Measurements from ENCODE around the gene SGMS1.

The SGMS1 gene

DNA sequence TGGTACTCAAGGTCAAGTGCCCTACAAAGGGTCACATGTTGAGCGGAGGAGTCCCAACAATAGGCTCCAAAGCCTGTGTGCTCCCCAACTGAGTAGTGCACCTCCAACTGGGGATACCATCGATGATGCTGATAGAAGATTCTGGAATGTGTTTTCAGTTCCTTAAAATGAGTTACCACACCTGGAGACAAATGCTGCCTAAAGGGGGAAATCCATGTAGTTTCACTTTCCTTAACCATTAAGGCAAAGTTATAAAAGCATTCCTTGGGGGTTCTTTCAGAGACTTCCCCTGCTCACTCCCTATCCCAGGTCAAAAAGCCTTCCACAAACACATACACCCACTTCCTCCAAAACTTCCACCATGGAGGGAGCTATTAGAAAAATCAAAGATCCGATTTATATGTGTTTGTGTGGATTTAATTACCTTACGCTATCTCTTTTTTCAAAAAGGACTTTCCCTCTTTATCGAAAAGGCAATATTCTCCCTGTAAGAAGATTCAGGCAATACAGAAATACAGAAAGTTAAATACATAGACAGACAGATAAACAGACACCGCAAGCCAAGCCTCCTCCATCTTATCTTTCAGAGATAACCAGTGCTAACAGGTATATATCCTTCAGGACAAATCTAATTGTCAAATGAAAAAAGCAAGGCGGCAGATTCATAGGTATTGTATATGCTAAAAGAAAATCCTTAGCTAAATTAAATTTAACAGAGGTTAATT, 236.6 kb downstream of the SGMS1 start:
- no peaks in the 10 kb centered on the region for H3K79me2 ChIP-seq (ENCODE audit: low read length)
- TF ChIP-seq, protein P1, sequence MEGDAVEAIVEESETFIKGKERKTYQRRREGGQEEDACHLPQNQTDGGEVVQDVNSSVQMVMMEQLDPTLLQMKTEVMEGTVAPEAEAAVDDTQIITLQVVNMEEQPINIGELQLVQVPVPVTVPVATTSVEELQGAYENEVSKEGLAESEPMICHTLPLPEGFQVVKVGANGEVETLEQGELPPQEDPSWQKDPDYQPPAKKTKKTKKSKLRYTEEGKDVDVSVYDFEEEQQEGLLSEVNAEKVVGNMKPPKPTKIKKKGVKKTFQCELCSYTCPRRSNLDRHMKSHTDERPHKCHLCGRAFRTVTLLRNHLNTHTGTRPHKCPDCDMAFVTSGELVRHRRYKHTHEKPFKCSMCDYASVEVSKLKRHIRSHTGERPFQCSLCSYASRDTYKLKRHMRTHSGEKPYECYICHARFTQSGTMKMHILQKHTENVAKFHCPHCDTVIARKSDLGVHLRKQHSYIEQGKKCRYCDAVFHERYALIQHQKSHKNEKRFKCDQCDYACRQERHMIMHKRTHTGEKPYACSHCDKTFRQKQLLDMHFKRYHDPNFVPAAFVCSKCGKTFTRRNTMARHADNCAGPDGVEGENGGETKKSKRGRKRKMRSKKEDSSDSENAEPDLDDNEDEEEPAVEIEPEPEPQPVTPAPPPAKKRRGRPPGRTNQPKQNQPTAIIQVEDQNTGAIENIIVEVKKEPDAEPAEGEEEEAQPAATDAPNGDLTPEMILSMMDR (IDR thresholded peaks at IDR 0.05; ENCODE audit: low read depth, low read length) = no peak
- TF ChIP-seq EZH2phosphoT487 (IDR thresholded peaks at IDR 0.05; ENCODE audit: low read depth) = no peak
- H3K27me3 ChIP-seq (ENCODE audit: low read depth, low read length) = no peaks in the 10 kb centered on the region
- H3K27ac ChIP-seq (ENCODE audit: low read length) = no peak overlapping the region
- no peaks in the 10 kb centered on the region for H4K20me1 ChIP-seq (ENCODE audit: insufficient read depth, low read length)
- no peaks in the 10 kb centered on the region for H3K36me3 ChIP-seq (replicated peaks; ENCODE audit: low read depth, low read length)
- H3K4me3 ChIP-seq (ENCODE audit: low read length) = no peak overlapping the region
- no peak overlapping the region for H2AFZ ChIP-seq (ENCODE audit: low read depth, low read length)
- H3K4me2 ChIP-seq (ENCODE audit: low read length) = peak overlapping the region; percentile 7; the same call in 1 of the 2 replicates
- H3K4me1 ChIP-seq (ENCODE audit: low read length) = peaks cover 18% of the 10 kb centered on the region
- no peaks in the 10 kb centered on the region for H3K9me3 ChIP-seq (ENCODE audit: insufficient read depth, low read length)
- no peak overlapping the region for H3K9ac ChIP-seq (ENCODE audit: low read length)

DNA sequence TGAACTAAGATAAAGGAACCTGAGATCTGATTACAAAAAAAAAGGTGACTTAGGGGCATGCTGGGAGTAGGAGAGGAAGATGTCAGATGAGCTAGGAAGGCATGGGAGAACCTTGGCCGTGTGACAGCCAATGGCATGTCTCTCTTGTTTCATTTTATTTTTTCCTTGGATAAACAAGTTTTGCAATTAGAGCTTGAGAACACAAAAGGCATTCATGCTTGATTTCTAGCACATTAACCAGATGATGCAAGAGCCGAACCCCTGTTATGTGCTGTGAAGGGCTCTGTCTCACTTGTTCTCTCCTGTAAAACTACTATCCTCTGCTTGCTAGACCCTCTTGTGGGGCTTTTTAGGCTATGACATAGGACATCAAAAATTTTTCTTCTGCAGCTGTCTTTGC, 238.1 kb downstream of the SGMS1 start:
- H3K36me3 ChIP-seq (replicated peaks; ENCODE audit: low read depth, low read length) = no peaks in the 10 kb centered on the region
- TF ChIP-seq, protein P1 (IDR thresholded peaks at IDR 0.05; ENCODE audit: low read depth, low read length) = no peak
- TF ChIP-seq EZH2phosphoT487 (IDR thresholded peaks at IDR 0.05; ENCODE audit: low read depth) = no peak
- H3K9me3 ChIP-seq (ENCODE audit: insufficient read depth, low read length) = no peaks in the 10 kb centered on the region
- H4K20me1 ChIP-seq (ENCODE audit: insufficient read depth, low read length) = no peaks in the 10 kb centered on the region
- no peak overlapping the region for H3K9ac ChIP-seq (ENCODE audit: low read length)
- H3K79me2 ChIP-seq (ENCODE audit: low read length) = no peaks in the 10 kb centered on the region
- H3K27ac ChIP-seq (ENCODE audit: low read length) = no peak overlapping the region
- H3K4me1 ChIP-seq (ENCODE audit: low read length) = peaks cover 18% of the 10 kb centered on the region
- H3K4me2 ChIP-seq (ENCODE audit: low read length) = no peak overlapping the region
- H3K27me3 ChIP-seq (ENCODE audit: low read depth, low read length) = no peaks in the 10 kb centered on the region
- no peak overlapping the region for H3K4me3 ChIP-seq (ENCODE audit: low read length)
- no peak overlapping the region for H2AFZ ChIP-seq (ENCODE audit: low read depth, low read length)

DNA sequence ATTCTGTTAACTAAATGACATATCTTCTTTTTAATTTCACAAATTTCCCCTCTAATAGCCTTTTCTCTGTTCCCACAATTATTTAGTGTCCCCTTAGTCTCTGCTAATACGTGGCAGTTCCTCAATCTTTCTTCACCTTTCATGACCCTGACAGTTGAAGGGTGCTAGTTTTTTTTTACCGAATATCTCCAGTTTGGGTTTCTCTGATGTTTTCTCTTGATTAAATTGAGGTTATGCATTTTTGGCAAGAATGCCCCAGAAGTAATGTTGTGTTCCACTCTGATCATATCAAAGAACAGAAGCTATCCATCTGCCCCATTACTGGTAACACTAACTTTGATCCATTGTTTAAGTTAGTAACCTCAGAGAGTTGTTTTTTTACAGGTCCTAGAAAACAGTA, 238.9 kb downstream of the SGMS1 start:
- Histone ChIP-seq H3K36me3 (replicated peaks; ENCODE audit: low read depth, low read length) (no peaks in the 10 kb centered on the region), H3K79me2 (ENCODE audit: low read length) (no peaks in the 10 kb centered on the region), H3K27me3 (ENCODE audit: low read depth, low read length) (no peaks in the 10 kb centered on the region), H3K27ac (ENCODE audit: low read length) (no peak overlapping the region), H3K4me3 (ENCODE audit: low read length) (no peak overlapping the region), H4K20me1 (ENCODE audit: insufficient read depth, low read length) (no peaks in the 10 kb centered on the region), H3K4me2 (ENCODE audit: low read length) (no peak overlapping the region), H3K9ac (ENCODE audit: low read length) (no peak overlapping the region), H2AFZ (ENCODE audit: low read depth, low read length) (no peak overlapping the region), H3K9me3 (ENCODE audit: insufficient read depth, low read length) (no peaks in the 10 kb centered on the region), H3K4me1 (ENCODE audit: low read length) (peaks cover 18% of the 10 kb centered on the region)
- no peak for TF ChIP-seq EZH2phosphoT487 (IDR thresholded peaks at IDR 0.05; ENCODE audit: low read depth)
- TF ChIP-seq, protein P1 (IDR thresholded peaks at IDR 0.05; ENCODE audit: low read depth, low read length) = no peak

DNA sequence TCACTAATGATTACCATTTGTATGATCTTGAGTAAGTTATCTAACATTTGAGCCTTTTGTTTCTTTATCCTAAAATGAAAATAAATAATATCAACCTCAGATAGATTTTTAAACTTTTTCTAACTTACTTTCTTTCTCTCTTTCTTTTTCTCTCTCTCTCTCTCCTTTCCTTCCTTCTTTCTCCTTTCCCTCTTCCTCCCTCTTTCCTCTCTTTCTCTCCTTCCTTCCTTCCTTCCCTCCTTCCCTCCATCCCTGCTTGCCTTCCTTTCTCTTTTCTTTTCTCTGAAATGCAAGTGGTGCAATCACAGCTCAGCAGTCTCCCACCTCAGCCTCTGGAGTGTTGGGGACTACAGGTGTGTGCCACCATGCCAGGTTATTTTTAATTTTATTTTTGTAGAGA, 239.5 kb downstream of the SGMS1 start:
- Histone ChIP-seq H3K4me2 (ENCODE audit: low read length) (no peak overlapping the region), H3K9me3 (ENCODE audit: insufficient read depth, low read length) (no peaks in the 10 kb centered on the region), H4K20me1 (ENCODE audit: insufficient read depth, low read length) (no peaks in the 10 kb centered on the region), H3K4me3 (ENCODE audit: low read length) (no peak overlapping the region), H2AFZ (ENCODE audit: low read depth, low read length) (no peak overlapping the region), H3K27ac (ENCODE audit: low read length) (no peak overlapping the region), H3K79me2 (ENCODE audit: low read length) (no peaks in the 10 kb centered on the region), H3K4me1 (ENCODE audit: low read length) (peaks cover 18% of the 10 kb centered on the region), H3K9ac (ENCODE audit: low read length) (no peak overlapping the region), H3K27me3 (ENCODE audit: low read depth, low read length) (no peaks in the 10 kb centered on the region), H3K36me3 (replicated peaks; ENCODE audit: low read depth, low read length) (no peaks in the 10 kb centered on the region)
- TF ChIP-seq, protein P1 (IDR thresholded peaks at IDR 0.05; ENCODE audit: low read depth, low read length) = no peak
- no peak for TF ChIP-seq EZH2phosphoT487 (IDR thresholded peaks at IDR 0.05; ENCODE audit: low read depth)
